H1 (cell line): ENCODE measurements around the gene RABGGTA. TPM values are rescaled to one million over a fixed set of nuclear protein-coding genes. Genes with fewer than 3 reads are reported as not detected.

Source experiments
- BCL11A ChIP-seq, 2 experiments: IDR thresholded peaks; one replicate each; pipeline ENCODE4 v1.6.1; 2011; ENCODE audit warnings: low read depth in 2 of 2, low read length in 2 of 2, mild to moderate bottlenecking in 2 of 2
- CTBP2 ChIP-seq: IDR thresholded peaks from 2 replicates; pipeline ENCODE4 v1.7.0; 2011; ENCODE audit warnings: borderline replicate concordance, mild to moderate bottlenecking, moderate library complexity, mixed read lengths, low read length; ENCODE audit not compliant: insufficient read depth, insufficient read length
- KDM1A ChIP-seq: fragments of 200-600, 300-600 bp; sonication (generic); IDR thresholded peaks from 2 replicates; pipeline ENCODE4 v1.7.1; 2016; ENCODE audit warnings: mild to moderate bottlenecking, low read length, borderline replicate concordance
- KDM5A ChIP-seq: fragments of 200-600 bp; IDR thresholded peaks from 2 replicates; pipeline ENCODE4 v1.7.1; 2012; ENCODE audit warnings: mild to moderate bottlenecking, low read length, inconsistent platforms, mixed read lengths
- NANOG ChIP-seq: IDR thresholded peaks from 2 replicates; pipeline ENCODE4 v1.6.1; 2011; ENCODE audit warnings: low read length, low read depth, mild to moderate bottlenecking, inconsistent platforms; ENCODE audit not compliant: insufficient read depth, poor library complexity, severe bottlenecking
- PHF8 ChIP-seq: fragments of 200-600 bp; sonication (generic); conservative IDR thresholded peaks from 2 replicates; pipeline ENCODE4 v1.7.1; 2012; ENCODE audit warnings: low read depth, mild to moderate bottlenecking, inconsistent platforms, low read length, moderate library complexity
- SUZ12 ChIP-seq: fragments of 200-600 bp; sonication (generic); IDR thresholded peaks from 2 replicates; pipeline ENCODE4 v1.6.1; 2012; ENCODE audit warnings: mild to moderate bottlenecking, inconsistent platforms, low read length, moderate library complexity, mixed read lengths
- polyA plus RNA-seq, 7 experiments: library from polyadenylated mRNA; depleted of rRNA in 3 of 7; stranded (reverse) in 5 of 7; unstranded in 2 of 7; fragments of >200 nt in 5 of 7; fragments of 200-250 nt in 2 of 7; gene quantifications; 1 replicate in 5 of 7; 2 replicates in 1 of 7; 4 replicates in 1 of 7; pipeline versions ENCODE4 v1.2.1 to v1.2.3, GENCODE V29; 2011 to 2013; ENCODE audit warnings: missing spikeins in 2 of 7, mixed read lengths in 2 of 7
- total RNA-seq: library from RNA; stranded (reverse); fragmentation: NEBNext Ultra II Directional; extraction: Animal tissue kit (Norgen Biotek cat#: 25700); gene quantifications from 2 replicates; pipeline ENCODE4 v1.2.1, GENCODE V29; 2021

The RABGGTA gene
- total and polyA plus RNA-seq, 2 of the 8 experiments (the other 6 are each of a cell fraction or from before 2014, with no cell fraction given) = 16.0 to 49.8 TPM

DNA sequence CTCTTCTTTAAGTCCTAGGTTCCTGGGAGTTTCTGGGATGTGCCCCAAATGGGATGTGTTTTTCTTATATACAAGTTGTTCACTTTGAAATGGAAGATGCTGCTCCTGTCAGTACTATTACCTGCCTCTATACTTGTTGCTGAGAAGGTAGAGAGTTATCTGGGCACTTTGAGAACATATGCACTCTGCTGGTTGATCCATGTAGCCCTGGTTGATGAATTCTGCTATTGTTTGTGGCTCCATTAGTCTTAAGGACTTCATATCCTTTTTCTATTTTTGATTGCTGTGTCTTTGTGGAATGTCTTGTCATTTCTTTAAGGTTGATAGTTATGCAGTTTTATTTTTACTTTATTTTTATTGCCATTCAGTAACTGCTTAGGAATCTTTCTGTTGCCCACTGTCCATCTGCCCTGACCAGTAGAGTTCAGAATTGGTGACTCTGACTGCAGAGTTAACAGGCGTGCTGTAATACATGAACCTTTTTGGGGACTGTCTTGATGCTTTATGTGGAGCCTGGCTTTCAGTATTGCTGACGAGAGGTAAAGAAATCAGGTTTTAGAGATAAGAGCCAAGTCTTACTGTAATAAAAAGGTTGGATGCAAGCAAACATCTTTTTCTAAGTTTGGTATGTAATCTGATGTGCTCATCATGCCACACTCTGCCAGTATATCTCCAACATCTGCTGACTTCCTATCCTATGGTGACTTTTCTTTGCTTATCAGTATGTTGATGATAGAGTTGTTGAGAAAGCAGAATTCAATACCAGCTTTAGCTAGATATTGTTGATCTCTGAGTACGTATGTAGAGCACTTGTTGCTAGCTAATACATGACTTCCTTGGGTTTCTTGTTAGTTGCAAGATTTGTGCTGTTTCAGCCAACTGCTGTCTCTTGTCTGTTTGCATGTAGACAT is 37.0 kb downstream of the RABGGTA start (continued):
- TF ChIP-seq NANOG (no peak), CTBP2 (no peak), PHF8 (no peak), BCL11A (IDR thresholded peaks at IDR 0.05; ENCODE audit: low read depth in 2 of 2, low read length in 2 of 2) (no peak), SUZ12 (no peak), KDM1A (no peak), KDM5A (no peak)
